ENCODE measurements around the gene DNMT1. TPM values are rescaled to one million over a fixed set of nuclear protein-coding genes. Genes with fewer than 3 reads are reported as not detected.

DNMT1 gene
- total RNA-seq, 4 donors from 2014 or later, result 23.3 to 122 (median 42.0) TPM

GRCh38 chr19:10088949-10089554, 105.7 kb downstream of the DNMT1 start:
- Histone ChIP-seq H3K27me3 (no peaks in the 10 kb centered on the region), H3K27ac (no peak overlapping the region), H3K4me1 (peaks cover 0 to 5% (median 1%) of the 10 kb centered on the region in 4 donors), H3K4me3 (no peak overlapping the region), H3K9me3 (no peaks in the 10 kb centered on the region), H3K36me3 (no peaks in the 10 kb centered on the region)
- in situ Hi-C loops (cut with MboI; ENCODE audit: low pct_ligation_motif_present in 1 of 4, low pct_unique_long_range_greater_than_20kb in 1 of 4, low sequenced_read_pairs in 3 of 4), result no loop called here
- intact Hi-C loops (cut with DNase I; ENCODE audit: low total_unique reads), result no loop called here
- DNase-seq, result no peak
- TF ChIP-seq POLR2A (IDR thresholded peaks at IDR 0.05) (no peak), CTCF (IDR thresholded peaks at IDR 0.05) (no peak), POLR2AphosphoS5 (IDR thresholded peaks at IDR 0.05) (no peak), EP300 (IDR thresholded peaks at IDR 0.05; ENCODE audit: low read depth) (no peak)
- WGBS, 2 donors (ENCODE audit: low coverage in 1 of 2), result 83 to 94% methylated on average over 2 to 6 of the region's 6 CpGs

- WGBS, 2 donors (ENCODE audit: low coverage in 1 of 2), result 83 to 90% methylated on average over 4 to 18 of the region's 18 CpGs
- peak overlapping the region in 2 of 4 donors; percentile 78 to 99 for H3K4me3 ChIP-seq
- TF ChIP-seq EP300 (IDR thresholded peaks at IDR 0.05; ENCODE audit: low read depth), result no peak
- TF ChIP-seq POLR2A (IDR thresholded peaks at IDR 0.05), result no peak
- no peak for TF ChIP-seq POLR2AphosphoS5 (IDR thresholded peaks at IDR 0.05)
- TF ChIP-seq CTCF (IDR thresholded peaks at IDR 0.05), result no peak
Observed at GRCh38 chr19:10087296-10088061, 107.3 kb downstream of the DNMT1 start.

GRCh38 chr19:10086591-10087192, 108.1 kb downstream of the DNMT1 start:
- Histone ChIP-seq H3K36me3 (no peaks in the 10 kb centered on the region), H3K27me3 (no peaks in the 10 kb centered on the region), H3K9me3 (no peaks in the 10 kb centered on the region), H3K4me1 (peaks cover 0 to 5% (median 1%) of the 10 kb centered on the region in 4 donors), H3K27ac (peak overlapping the region; percentile 85 to 93 (median 88)), H3K4me3 (peak overlapping the region; percentile 76 to 99 (median 82))
- DNase-seq, result peak; percentile 39
- WGBS, 2 donors (ENCODE audit: low coverage in 1 of 2), result 12% methylated on average over 43 of the region's 43 CpGs; no CpG with 5 or more reads in 1 of the 2 donors
- in situ Hi-C loops (cut with MboI; ENCODE audit: low pct_ligation_motif_present in 1 of 4, low pct_unique_long_range_greater_than_20kb in 1 of 4, low sequenced_read_pairs in 3 of 4) (no loop called here), intact Hi-C loops (cut with DNase I; ENCODE audit: low total_unique reads) (no loop called here)
- TF ChIP-seq POLR2A (IDR thresholded peaks at IDR 0.05) (no peak), CTCF (IDR thresholded peaks at IDR 0.05) (no peak), POLR2AphosphoS5 (IDR thresholded peaks at IDR 0.05) (no peak), EP300 (IDR thresholded peaks at IDR 0.05; ENCODE audit: low read depth) (no peak)

More at GRCh38 chr19:10087296-10088061, 107.3 kb downstream of the DNMT1 start:
- intact Hi-C loops (cut with DNase I; ENCODE audit: low total_unique reads), result no loop called here
- Histone ChIP-seq H3K27me3 (no peaks in the 10 kb centered on the region), H3K4me1 (peaks cover 0 to 5% (median 1%) of the 10 kb centered on the region in 4 donors), H3K27ac (peak overlapping the region; percentile 85 to 93 (median 88)), H3K9me3 (no peaks in the 10 kb centered on the region), H3K36me3 (no peaks in the 10 kb centered on the region)
- in situ Hi-C loops (cut with MboI; ENCODE audit: low pct_ligation_motif_present in 1 of 4, low pct_unique_long_range_greater_than_20kb in 1 of 4, low sequenced_read_pairs in 3 of 4), result no loop called here
- no peak for DNase-seq

Measured in transverse colon (tissue), 4 donors.